ENCODE data around the gene CCDC93. TPM values are rescaled to one million over a fixed set of nuclear protein-coding genes. Genes with fewer than 3 reads are reported as not detected.

Gene CCDC93
- total RNA-seq, 4 donors from 2014 or later: 11.6 to 55.6 (median 23.9) TPM

DNA sequence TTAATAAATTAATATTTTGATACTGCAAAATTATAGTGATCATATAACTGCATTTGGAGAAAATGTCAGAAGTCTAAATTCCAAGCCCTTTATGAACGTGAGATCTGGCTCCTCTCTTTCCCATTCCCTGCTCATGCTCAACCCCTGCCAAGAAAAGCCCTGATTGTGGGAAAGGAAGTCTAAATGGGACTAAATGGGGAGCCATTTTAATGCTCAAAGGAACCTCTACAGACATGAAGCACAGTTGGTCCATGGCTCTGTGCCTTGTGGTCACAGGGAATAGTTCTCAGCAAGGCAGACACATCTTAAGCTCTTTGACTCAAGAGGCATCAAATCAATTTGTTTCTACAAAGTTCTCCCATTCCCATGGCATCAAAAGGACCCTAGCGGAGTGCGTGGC, 45.1 kb upstream of the CCDC93 start:
- 82% methylated on average over 3 of the region's 3 CpGs for WGBS
- no peak for TF ChIP-seq EP300 (IDR thresholded peaks at IDR 0.05)
- no peak for TF ChIP-seq POLR2A (IDR thresholded peaks at IDR 0.05)
- TF ChIP-seq CTCF (IDR thresholded peaks at IDR 0.05): no peak
- no peak for TF ChIP-seq POLR2AphosphoS5 (IDR thresholded peaks at IDR 0.05)
- Histone ChIP-seq H3K36me3 (no peaks in the 10 kb centered on the region), H3K27me3 (no peaks in the 10 kb centered on the region), H3K9me3 (no peaks in the 10 kb centered on the region), H3K4me3 (no peak overlapping the region), H3K27ac (no peak overlapping the region), H3K4me1 (peaks cover 5% of the 10 kb centered on the region)
- no peak for DNase-seq (ENCODE audit: low spot score in 2 of 2)

- TF ChIP-seq POLR2A (IDR thresholded peaks at IDR 0.05) (no peak), CTCF (IDR thresholded peaks at IDR 0.05) (no peak), POLR2AphosphoS5 (IDR thresholded peaks at IDR 0.05) (no peak), EP300 (IDR thresholded peaks at IDR 0.05) (no peak)
- H3K27me3 ChIP-seq: peaks cover 3% of the 10 kb centered on the region
- WGBS: 90% methylated on average over 3 of the region's 3 CpGs
- H3K9me3 ChIP-seq: no peaks in the 10 kb centered on the region
- H3K4me3 ChIP-seq: no peak overlapping the region
- H3K27ac ChIP-seq: no peak overlapping the region
- no peaks in the 10 kb centered on the region for H3K36me3 ChIP-seq
- no peak for DNase-seq (ENCODE audit: low spot score in 2 of 2)
- peaks cover 5% of the 10 kb centered on the region for H3K4me1 ChIP-seq
Measured at GRCh38 chr2:118056801-118057200, 42.9 kb upstream of the CCDC93 start.

- no peak for DNase-seq (ENCODE audit: low spot score in 2 of 2)
- Histone ChIP-seq H3K4me1 (peaks cover 4% of the 10 kb centered on the region), H3K27ac (no peak overlapping the region), H3K27me3 (peaks cover 3% of the 10 kb centered on the region), H3K36me3 (no peaks in the 10 kb centered on the region), H3K4me3 (no peak overlapping the region), H3K9me3 (no peaks in the 10 kb centered on the region)
- 59% methylated on average over 3 of the region's 3 CpGs for WGBS
- no peak for TF ChIP-seq POLR2A (IDR thresholded peaks at IDR 0.05)
- TF ChIP-seq POLR2AphosphoS5 (IDR thresholded peaks at IDR 0.05): no peak
- TF ChIP-seq EP300 (IDR thresholded peaks at IDR 0.05): no peak
- TF ChIP-seq CTCF (IDR thresholded peaks at IDR 0.05): no peak
Measured at GRCh38 chr2:118056165-118056534, 42.3 kb upstream of the CCDC93 start.

GRCh38 chr2:118055512-118056164, 41.8 kb upstream of the CCDC93 start:
- H3K27me3 ChIP-seq: peaks cover 6% of the 10 kb centered on the region
- H3K36me3 ChIP-seq: no peaks in the 10 kb centered on the region
- H3K4me1 ChIP-seq: no peaks in the 10 kb centered on the region
- TF ChIP-seq POLR2AphosphoS5 (IDR thresholded peaks at IDR 0.05): no peak
- TF ChIP-seq EP300 (IDR thresholded peaks at IDR 0.05): no peak
- TF ChIP-seq CTCF (IDR thresholded peaks at IDR 0.05): no peak
- H3K9me3 ChIP-seq: no peaks in the 10 kb centered on the region
- no peak for DNase-seq (ENCODE audit: low spot score in 2 of 2)
- H3K4me3 ChIP-seq: no peak overlapping the region
- WGBS: 90% methylated on average over 9 of the region's 10 CpGs
- no peak overlapping the region for H3K27ac ChIP-seq

DNA sequence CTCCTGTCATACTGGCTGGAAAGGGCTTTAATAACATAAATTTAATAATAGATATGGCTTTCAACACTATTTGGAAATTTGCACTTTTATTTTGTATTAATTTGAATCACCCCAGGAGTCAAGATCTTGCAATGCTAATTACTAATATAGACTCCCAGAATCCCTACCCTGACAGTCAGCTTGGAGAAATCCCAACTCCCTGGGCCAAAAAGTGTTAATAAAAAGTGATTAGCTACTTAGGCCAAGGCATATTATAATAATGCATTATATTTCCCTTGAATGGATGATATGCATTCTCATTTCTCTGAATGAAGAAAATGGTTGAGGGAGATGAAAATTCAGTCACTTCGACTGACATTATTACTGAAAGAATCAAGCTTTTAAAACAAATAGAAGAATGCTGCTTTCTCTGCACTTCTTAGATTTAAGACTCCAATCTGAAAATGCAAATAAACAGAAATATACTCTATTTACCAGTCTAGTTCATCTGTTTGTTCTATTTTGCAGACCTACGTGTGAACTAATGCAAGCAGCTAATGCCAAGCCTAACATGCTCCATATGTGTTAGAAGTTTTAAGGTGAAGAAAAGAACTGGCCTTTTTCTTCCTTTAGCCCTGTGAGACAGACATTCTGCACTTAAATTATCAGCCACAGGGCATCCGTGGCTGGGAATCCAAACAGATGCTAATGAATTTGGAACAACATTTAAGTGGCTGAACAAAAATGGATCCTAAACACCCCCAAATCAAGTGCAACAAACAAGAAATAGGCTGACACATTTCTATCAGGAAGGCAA, 40.5 kb upstream of the CCDC93 start:
- no peaks in the 10 kb centered on the region for H3K9me3 ChIP-seq
- 68% methylated on average over 3 of the region's 3 CpGs for WGBS
- H3K4me3 ChIP-seq: no peak overlapping the region
- no peak for DNase-seq (ENCODE audit: low spot score in 2 of 2)
- no peak overlapping the region for H3K27ac ChIP-seq
- peaks cover 15% of the 10 kb centered on the region for H3K27me3 ChIP-seq
- no peaks in the 10 kb centered on the region for H3K4me1 ChIP-seq
- H3K36me3 ChIP-seq: no peaks in the 10 kb centered on the region
- TF ChIP-seq POLR2AphosphoS5 (IDR thresholded peaks at IDR 0.05): no peak
- TF ChIP-seq POLR2A (IDR thresholded peaks at IDR 0.05): no peak
- TF ChIP-seq EP300 (IDR thresholded peaks at IDR 0.05): no peak
- no peak for TF ChIP-seq CTCF (IDR thresholded peaks at IDR 0.05)
